ENCODE results near the gene SHISA6. TPM values are rescaled to one million over a fixed set of nuclear protein-coding genes. Genes with fewer than 3 reads are reported as not detected.

SHISA6 gene
- total RNA-seq, 1 experiment from 2014 or later = 2.9 TPM

GRCh38 chr17:11221196-11221595 is 19.8 kb upstream of the SHISA6 start:
- no peak for DNase-seq
- Histone ChIP-seq H2BK20ac (ENCODE audit: low read depth, low read length, poor library complexity, severe bottlenecking) (no peak overlapping the region), H3K79me1 (ENCODE audit: insufficient read depth, low read depth, low read length, poor library complexity, severe bottlenecking) (no peaks in the 10 kb centered on the region), H3K27ac (ENCODE audit: insufficient read length, low read depth, low read length) (no peak overlapping the region), H3K79me2 (ENCODE audit: insufficient read depth, low read length) (no peaks in the 10 kb centered on the region), H3T11ph (ENCODE audit: low read length) (no peak overlapping the region), H3K9ac (ENCODE audit: extremely low read depth, insufficient read length, low read length) (no peak overlapping the region), H2BK15ac (ENCODE audit: low read depth, low read length) (no peak overlapping the region), H4K8ac (replicated peaks; ENCODE audit: insufficient read length, low read depth, low read length) (no peak overlapping the region), H2BK5ac (ENCODE audit: insufficient read length, low read length) (no peak overlapping the region), H4K91ac (ENCODE audit: insufficient read length, low read depth, low read length) (no peak overlapping the region), H3K56ac (ENCODE audit: insufficient read length, low read depth, low read length) (no peak overlapping the region), H3K4me2 (ENCODE audit: insufficient read depth, insufficient read length, low read length) (no peak overlapping the region), H2AK5ac (ENCODE audit: insufficient read length, low read length) (no peak overlapping the region), H3K27me3 (ENCODE audit: insufficient read depth, low read length) (no peaks in the 10 kb centered on the region), H3K4me1 (ENCODE audit: insufficient read depth, low read length) (no peaks in the 10 kb centered on the region), H3K23ac (ENCODE audit: insufficient read length, low read depth, low read length) (no peak overlapping the region), H3K4ac (ENCODE audit: low read depth, low read length) (no peak overlapping the region), H3K18ac (ENCODE audit: insufficient read length, low read depth, low read length) (no peak overlapping the region), H2BK12ac (ENCODE audit: insufficient read length, low read depth, low read length) (no peak overlapping the region), H3K9me3 (ENCODE audit: control insufficient read depth, low read depth, low read length) (no peaks in the 10 kb centered on the region), H4K20me1 (ENCODE audit: control insufficient read depth, insufficient read depth, insufficient read length) (no peaks in the 10 kb centered on the region), H2BK120ac (ENCODE audit: low read depth, low read length, poor library complexity, severe bottlenecking) (no peak overlapping the region), H4K5ac (ENCODE audit: insufficient read length, low read depth, low read length) (no peak overlapping the region), H3K14ac (ENCODE audit: insufficient read depth, low read length) (no peak overlapping the region; the same call in 1 of the 2 replicates), H3K23me2 (ENCODE audit: insufficient read length, low read depth, low read length, poor library complexity, severe bottlenecking) (no peaks in the 10 kb centered on the region), H2AFZ (ENCODE audit: low read length) (no peak overlapping the region)
- H3K27ac Mint-ChIP-seq = no peak overlapping the region; a peak in 1 of 7 replicates
- no peaks in the 10 kb centered on the region for H3K4me1 Mint-ChIP-seq
- no peak overlapping the region for H3K4me3 Mint-ChIP-seq
- H3K9me3 Mint-ChIP-seq = no peaks in the 10 kb centered on the region
- no CpG with 5 or more reads among the region's 4 CpGs for WGBS (ENCODE audit: extremely low coverage, insufficient read length, low lambda C conversion rate)
- TF ChIP-seq, protein P1, sequence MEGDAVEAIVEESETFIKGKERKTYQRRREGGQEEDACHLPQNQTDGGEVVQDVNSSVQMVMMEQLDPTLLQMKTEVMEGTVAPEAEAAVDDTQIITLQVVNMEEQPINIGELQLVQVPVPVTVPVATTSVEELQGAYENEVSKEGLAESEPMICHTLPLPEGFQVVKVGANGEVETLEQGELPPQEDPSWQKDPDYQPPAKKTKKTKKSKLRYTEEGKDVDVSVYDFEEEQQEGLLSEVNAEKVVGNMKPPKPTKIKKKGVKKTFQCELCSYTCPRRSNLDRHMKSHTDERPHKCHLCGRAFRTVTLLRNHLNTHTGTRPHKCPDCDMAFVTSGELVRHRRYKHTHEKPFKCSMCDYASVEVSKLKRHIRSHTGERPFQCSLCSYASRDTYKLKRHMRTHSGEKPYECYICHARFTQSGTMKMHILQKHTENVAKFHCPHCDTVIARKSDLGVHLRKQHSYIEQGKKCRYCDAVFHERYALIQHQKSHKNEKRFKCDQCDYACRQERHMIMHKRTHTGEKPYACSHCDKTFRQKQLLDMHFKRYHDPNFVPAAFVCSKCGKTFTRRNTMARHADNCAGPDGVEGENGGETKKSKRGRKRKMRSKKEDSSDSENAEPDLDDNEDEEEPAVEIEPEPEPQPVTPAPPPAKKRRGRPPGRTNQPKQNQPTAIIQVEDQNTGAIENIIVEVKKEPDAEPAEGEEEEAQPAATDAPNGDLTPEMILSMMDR (conservative IDR thresholded peaks at IDR 0.05) = no peak
- no peaks in the 10 kb centered on the region; the same call in none of the 2 replicates for H3K27me3 Mint-ChIP-seq (ENCODE audit: low read depth)
- no peaks in the 10 kb centered on the region for H3K36me3 Mint-ChIP-seq (ENCODE audit: insufficient read depth in 1 of 3, low read depth in 3 of 3)
